HG03159 (cell line): ENCODE data around the gene NEK7.

ENCODE experiments used
- ATAC-seq: cut with Tn5 transposase; IDR thresholded peaks from one replicate; pipeline ENCODE4 v1.9.1; 2021; ENCODE audit warnings: mild to moderate bottlenecking, moderate library complexity; ENCODE audit not compliant: unreplicated experiment

The NEK7 gene

DNA sequence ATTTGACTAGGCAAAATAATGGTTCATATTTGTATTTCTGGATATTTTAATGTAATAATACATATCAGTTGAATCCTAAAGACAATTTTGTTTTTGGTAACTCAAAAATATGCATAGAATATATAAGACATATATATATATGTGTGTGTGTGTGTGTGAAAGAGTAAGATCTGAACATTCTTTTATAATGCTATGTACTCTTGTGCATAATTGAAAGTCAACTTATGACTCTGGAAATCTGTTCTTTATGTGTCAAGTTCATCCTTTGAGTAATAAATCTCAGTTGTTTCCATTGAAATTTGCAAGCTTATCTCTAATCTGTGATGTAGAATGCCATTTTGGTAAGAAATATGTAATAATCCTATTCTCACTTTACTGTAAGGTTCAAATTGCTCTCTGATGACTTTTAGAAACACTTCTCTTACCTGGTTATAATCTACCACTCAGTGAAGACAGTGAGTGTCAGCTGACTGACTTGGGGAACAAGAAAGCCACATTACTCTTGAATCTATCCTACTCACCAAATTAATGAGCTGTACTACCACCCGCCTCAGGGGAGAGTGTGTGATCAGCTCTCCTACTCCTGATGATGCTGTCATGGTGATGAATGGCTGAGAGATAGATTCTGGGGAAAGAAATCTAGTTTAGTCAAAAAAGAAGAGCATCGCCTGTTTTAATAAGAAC, 15.0 kb upstream of the NEK7 start:
- no peak for ATAC-seq

DNA sequence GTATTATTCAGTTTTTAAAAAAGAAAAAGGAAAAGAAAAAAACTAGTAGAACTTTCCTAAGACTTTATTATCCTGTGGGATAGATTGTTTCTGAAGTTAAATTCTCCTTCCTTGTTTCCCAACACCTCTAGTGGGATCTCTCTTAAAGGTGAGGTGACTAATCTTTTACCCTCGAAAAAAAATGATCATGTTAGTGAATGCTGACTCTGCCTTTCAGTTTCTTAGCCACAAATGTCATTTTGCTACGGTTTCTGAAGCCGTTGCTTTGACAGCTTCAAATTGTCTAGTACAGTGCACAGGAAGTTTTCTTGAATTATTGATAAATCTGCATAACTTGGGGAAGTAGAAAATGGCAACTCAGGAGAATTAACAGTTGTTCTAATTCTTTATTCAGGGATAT, 13.0 kb upstream of the NEK7 start:
- no peak for ATAC-seq

DNA sequence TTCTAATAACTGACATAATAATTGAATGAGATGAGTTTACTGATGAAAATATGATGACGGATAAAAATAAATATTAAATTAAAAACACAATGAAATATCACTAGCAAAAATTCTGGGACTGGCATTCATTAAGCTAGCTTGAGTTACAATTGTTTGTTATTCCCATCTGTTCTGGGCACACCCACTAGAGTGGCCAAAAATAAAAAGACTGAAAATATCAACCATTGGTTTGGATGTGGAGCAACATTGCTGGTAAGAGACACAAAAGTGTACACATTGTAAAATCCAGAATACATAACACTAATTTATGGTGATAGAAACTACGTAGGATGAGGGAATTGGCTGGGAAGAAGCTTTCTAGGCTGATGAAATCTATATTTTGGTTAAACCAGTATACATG, 9.6 kb upstream of the NEK7 start:
- no peak for ATAC-seq

DNA sequence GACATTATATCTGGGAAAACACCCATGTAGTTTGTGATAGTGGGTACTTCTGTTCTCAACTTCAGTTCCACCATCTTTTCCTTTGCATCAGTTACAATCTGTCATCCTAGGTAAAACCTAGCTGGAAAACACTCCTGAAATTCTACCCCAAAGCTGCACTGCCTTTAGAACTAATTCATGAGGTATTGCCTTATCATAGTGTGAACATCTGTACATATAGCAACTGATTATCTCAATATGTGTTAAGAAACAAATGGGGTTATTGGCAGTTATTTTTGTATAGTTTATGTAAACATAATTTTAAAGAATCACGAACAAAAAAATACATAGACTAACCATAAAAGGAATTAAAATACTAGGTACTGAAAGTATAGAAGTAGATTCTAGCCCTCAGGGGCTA, 6.4 kb upstream of the NEK7 start:
- ATAC-seq: no peak

DNA sequence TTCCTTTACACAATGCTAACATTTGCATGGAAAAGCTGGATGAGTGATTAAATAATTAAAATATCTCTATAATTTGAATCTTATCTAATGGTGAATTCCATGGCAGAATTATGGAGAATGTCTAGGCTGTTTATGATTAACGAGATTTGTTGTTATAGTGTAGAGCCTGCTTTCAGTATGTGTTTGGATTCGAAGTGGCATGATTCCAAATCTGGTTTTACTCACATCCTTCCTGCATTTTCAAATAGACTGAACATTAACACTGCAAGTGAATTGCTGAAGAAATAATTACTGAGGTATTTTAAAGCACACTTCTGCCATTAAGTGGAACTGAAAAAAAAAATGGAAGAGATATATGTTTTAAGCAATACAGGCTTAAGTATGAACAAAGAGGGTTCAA, 5.1 kb upstream of the NEK7 start:
- ATAC-seq: no peak

DNA sequence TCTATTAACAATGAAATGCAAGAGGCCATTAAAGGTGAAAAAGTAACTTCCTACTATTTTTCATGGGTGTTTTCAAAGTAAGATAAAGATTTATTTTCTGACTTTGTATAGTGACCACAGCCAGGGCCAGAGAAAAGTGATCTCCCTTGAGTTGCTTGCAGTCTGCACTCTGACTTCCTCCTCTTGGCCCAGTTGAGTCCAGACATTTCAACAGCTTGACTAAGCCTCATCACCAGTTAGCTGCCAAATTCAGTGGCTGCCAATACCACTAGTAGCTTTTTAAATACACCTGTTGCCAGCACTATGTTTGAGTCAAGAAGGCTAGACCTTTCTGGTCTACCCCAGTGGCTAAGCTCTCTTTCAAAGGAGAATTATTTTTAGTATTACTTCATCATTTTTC, 3.7 kb upstream of the NEK7 start:
- ATAC-seq: no peak

DNA sequence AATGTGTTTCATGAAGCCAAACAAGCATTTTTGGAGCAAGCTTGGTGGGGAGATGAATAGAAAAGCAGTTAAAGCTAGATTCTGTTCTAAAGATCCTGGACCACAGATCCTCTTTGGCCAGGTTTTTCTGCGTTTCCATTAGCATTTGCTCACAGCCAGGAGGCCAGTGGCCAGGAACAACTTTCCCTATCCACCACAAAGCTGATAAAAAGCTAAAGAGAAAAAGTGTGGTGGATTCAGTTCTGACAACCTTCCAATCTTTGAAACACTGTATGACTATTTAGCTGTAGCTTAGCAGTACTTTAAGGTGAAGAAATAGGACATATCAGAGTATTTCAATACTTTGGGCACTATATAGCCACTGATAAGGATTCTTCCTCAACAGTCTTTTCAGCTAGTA, 3.0 kb upstream of the NEK7 start:
- ATAC-seq: no peak

DNA sequence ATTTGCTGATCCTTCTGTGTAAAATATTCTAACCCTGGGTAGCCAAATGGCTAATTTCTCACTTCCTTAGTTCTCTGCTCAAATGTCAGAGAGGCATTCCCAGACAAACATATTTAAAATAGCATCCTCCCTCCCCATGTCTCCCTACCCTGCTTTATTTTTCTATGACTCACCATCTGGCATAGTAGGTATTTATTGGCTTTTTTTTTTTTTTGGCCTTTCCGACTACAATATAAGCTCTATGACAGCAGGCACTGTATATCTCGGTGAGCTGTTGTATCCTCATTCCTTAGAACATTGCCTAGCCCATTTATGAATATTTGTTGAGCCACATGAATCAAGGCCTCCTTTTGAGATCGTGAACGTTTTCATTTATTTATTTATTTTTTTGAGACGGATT, 1.5 kb upstream of the NEK7 start:
- ATAC-seq: no peak

DNA sequence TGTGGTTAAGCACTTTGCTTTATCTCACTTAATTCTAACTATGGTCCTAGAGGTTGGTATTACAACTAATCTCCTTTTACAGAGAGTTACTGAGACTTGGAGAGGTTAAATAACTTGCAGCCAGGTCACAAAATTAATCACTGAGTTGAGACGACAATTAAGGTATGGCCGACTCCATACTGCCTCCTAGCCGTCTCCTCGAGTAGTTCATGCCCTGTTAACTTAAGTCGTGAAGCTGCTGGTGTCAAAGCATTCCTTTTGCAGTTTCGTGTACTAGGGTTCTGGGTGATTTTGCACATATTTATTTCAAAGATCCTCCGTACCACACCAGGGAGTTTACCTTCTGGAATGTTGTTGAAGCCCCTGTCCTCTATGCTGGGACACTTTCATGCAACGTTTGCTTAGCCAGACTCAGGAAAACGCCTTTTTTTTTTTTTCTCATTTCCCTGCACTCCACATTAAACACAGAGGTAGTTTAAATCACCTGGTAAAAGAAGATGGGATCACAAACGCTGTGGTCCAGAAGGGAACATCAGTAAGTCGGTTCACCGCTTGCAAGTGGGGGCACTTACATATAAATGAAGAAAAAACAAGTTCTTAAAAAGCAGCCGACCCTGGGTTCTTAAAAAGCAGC, 570 bp upstream of the NEK7 start:
- peak; percentile 32 for ATAC-seq

DNA sequence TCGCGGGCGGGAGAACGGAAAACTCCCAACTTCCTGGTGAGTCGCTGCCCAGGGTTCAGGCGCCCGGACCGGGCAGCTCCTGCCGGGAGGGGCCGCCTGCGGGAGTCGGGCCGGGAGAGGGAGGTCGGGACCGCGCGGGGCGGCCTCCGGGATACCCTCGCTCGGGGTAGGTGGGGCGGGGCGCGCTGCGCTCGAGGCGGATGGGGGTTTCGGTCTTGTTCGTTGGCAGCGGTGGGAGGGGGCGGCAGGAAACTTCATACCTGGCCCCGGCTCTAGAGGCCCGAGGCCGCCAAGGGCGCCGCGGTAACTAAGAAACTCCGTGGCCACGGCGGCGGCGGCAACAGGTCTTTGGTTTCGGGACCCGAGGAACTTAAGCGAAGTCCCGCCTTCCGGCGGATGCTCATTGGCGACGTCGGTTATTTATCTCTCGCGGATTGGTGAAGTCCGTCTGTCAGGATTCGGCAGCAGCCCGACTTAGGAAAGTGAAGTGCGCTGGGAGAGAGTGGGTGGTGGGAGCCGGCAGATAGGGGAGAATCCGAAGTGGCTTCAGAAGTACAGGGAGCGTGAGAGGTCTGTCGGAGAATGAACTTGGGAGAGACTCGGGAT, 546 bp downstream of the NEK7 start:
- ATAC-seq: peak; percentile 49

DNA sequence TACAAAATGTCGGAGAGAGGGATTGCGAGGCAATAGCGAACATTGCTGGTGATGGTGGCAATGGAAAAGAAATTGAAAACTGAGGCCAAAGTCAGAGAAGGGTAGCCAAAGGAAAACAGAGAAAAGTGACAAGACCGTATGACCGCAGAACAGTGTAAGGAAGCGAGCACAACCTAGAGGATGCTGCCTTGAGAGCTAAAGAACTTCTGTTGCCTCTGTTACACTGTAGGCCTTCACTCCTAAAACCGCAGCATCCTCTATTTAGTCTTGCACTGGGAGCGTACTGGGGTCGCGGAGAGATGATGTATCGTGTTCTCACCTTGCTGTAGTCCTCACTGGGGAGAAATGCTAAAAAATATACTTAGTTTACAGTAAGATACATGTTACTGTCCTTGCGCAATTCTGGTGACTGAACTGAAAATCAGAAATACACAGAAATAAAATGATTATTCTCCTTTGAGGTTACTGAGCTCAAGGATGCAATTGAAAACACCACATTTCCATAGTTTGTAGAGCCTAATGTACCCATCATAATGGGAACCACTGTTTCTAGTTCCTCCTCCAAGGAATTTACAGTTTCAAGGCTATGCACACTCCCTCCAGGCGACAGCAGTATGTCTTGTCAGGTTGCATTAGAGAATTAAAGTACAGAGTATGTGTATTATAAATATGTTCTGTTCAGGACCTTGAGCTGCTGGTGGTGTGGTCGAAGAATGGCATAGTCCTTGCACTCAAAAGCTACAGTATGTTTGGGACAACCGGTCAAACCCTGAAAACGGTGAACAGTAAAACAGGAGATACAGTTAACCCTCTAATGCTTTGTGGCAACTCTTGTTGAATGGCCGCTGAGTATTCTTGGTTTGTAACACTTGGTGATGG, 1.3 kb downstream of the NEK7 start:
- ATAC-seq: no peak

DNA sequence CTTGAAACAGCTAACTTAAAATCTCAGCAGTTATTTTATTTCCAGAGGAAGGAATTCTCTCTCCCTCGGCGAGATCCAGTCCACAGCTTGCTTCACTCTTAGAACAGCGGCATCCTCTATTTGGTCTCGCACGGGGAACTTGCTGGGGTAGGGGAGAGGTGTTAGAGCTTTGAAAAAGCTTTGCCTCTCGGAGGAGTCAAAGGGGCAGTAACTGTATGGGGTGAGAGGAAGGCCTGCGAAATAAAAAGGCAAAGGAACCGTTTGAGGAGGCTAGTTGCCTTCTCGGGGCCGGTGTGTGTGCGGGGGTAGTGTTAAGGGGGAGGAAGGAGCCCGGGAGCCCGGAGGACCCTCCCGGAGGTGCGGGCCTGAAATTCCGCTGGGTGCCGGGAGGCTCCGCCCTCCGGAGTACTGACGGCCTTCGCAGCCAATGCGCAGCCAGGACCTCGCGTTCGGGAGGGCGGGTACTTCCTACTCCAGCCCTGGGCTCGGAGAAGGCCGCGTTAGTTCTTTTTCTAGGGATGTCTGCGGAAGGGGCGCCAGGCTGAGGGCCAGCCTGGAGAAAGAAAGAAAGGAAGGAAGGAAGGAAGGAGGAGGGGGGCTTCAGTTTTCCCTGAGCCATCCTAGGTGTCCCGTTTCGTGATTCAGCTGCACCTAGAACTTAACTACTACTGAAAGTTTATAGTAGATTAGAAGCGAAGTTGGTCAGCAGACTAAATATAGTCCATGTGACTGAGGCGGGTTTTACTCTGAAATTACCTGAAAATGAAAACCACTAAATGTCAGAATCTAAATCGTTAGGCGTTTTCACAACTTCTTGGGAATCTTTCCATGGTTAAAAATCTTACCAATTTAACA, 2.2 kb downstream of the NEK7 start:
- ATAC-seq: peak; percentile 70

DNA sequence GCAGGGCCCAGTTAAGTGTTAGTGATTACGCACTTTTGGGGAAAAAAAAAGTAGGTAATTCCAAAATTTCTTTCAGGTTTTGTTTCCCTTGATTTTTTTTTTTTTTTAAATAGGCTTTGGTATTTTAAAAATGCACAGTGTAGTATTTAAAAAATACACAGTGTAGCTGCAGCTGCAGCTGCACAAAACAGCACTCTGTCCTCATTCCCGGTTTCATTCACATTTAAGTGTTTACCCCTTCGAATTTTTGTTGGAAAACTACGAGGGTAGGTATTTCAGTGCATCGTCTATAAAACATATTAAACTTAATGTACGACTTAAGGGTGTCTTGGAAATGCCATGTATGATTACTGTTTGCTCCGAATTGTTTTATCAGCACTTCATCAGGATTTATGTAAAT, 3.4 kb downstream of the NEK7 start:
- ATAC-seq: no peak

DNA sequence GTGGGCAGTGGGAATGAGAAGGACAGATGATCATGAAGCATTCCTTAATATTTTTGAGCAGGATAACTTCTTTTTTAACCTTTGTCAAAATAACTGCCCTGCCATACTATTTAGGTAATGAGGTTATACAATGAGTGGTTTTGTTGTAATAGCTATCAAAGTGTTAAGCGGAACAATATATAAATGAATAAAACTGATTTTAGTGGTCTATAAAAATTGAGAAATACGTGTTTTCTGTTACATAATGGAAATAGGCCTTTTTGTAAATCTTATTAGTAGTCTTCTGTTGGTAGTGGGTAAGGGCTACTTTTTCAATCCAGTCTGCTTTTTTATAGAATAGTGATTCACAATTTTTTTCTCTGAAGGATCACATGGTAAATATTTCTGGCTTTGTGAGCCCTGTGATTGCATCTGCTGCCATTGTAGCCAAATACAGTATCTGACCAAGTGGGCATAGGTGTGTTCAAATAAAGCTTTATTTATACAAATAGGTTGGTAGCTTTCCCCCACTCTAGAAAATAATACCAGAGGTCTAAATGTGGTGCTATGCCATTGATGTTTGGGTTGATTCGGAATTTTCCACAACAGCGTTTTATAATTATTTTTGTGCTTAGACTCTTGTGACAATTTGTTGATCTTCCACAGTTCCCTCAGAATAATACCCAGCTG, 4.3 kb downstream of the NEK7 start:
- no peak for ATAC-seq

DNA sequence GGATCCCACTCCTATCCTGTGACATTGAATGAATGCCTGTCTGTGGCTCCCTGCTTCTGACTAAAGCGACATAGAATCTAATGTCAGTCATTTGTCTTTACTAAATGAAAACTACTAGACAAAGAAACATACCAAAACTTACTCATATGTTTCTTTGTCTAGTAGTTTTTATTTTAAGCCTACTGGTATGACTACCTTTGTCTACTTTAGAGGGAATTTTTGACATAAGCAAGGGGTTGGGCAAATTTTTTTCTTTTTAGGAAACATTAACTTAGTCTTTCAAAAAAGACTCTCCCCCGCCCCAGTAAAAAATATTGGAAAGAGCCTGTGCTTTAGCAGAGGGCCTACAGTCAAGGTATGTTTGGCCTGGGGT, 4.9 kb downstream of the NEK7 start:
- no peak for ATAC-seq

DNA sequence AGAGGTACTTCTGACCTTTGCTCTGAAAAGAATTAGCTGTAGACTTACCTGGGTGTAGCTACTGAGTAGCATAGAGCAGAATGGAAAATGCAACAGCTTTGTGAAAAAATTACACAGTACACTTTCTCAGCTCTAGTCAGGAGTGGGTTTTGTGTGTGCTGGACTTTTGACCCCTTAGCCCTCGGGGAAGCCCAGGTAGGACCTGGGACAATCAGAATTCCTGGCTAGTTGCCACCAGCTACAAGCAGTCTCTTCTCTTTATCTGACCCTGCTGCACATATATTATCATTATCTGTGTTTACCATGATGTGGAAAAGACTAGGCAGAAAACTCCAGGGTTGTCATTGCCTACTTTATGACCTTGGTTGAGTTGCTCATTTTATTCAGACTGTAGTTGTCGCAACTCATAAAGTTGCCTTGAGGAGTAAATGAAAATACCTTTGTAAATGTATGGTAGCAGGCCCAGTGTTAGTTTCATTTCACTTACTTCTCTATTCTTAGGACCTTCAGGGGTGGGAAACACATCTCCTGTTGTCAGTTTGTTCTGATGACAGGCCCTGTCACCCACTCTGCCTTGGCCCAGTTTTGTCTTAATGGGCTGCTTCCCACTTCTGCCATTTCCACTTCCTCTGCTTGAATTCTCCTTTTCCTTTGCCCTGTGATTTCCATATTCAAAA, 5.4 kb downstream of the NEK7 start:
- no peak for ATAC-seq

DNA sequence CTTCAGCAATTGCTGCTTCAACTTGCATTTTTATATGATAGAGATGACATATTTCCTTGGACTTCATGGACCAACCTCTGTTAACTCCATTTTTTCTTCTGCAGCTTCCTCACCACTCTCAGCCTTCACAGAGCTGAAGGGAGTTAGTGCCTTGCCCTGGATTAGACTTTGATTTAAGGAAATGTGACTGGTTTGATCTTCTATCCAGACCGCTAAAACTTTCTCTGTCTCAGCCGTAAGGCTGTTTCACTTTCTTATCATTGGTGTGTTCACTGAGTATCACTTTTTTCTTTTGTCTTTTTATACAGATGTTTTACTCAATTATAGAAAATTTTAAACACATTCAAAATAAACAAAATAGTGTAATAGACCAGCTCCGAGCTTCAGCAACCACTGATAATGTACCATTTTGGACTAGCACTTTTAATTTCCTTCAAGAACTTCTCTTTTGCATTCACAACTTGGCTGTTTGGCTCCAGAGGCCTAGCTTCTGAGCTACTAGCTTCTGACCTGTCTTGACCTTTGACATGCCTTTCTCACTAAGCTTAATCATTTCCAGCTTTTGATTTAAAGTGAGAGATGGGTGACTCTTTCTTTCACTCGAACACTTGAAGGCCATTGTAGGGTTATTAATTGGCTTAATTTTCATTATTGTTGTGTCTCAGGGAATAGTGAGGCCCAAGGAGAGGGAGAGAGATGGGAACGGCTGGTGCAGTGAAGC, 9.3 kb downstream of the NEK7 start:
- peak; percentile 41 for ATAC-seq

DNA sequence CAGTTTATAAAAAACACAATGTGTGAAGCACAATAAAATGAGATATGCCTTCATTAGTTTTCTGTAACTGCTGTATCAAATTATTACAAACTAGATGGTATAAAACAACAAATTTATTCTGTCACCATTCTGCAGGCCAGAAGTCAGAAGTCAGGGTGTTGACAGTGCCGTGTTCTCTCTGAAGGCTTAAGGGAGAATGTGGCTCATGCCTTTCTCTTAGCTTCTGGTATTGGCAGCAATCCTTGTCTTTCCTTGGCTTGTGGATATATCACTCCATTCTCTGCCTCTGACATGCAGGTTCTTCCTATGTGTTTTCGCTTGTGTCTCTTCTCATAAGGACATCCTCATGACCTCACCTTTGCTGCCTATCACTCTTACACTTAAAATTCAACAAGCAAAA, 10.1 kb downstream of the NEK7 start:
- ATAC-seq: no peak

DNA sequence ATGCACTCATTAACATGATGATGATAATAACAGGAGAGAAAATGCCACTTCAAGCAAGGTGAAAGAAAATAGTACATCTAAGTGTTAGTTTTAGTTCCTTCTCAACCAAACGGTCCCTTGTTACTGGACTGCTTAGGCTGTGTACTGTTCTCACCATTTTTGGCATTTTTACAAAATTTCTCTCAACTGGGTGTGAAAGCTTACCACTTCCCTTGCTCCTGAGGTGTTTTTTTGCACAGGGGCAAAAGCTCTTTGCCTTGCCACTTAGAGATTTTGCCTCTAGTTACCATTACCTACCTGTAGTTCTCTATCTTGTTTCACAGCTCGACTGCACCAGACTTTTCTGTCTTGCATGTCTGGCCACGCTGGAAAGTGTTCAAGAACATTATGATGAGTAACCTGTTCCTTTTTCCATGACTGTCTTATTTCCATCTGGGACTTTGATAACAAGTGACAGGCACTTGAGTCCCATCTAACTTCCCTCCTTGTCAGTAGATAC, 10.7 kb downstream of the NEK7 start:
- ATAC-seq: peak; percentile 47
